Colonic mucosa (tissue), 4 donors: ENCODE results near the gene LRRC71. TPM values are rescaled to one million over a fixed set of nuclear protein-coding genes. Genes with fewer than 3 reads are reported as not detected.

Source experiments
- DNase-seq: peaks from one replicate; pipeline ENCODE4 v3.0.0-alpha.2; 2020
- H3K27ac ChIP-seq: fragments of 200-600 bp; one replicate; pipeline ENCODE4 v1.8.0; 2021
- H3K27me3 ChIP-seq: fragments of 200-600 bp; one replicate; pipeline ENCODE4 v1.8.0; 2021
- H3K36me3 ChIP-seq: fragments of 200-600 bp; one replicate; pipeline ENCODE4 v1.8.0; 2021
- H3K4me1 ChIP-seq: fragments of 200-600 bp; one replicate; pipeline ENCODE4 v1.8.0; 2021; ENCODE audit warnings: mild to moderate bottlenecking
- H3K4me3 ChIP-seq: fragments of 200-600 bp; one replicate; pipeline ENCODE4 v1.8.0; 2021
- H3K9ac ChIP-seq, 2 donors: one replicate each; pipeline ENCODE4 v1.7.0; 2013; ENCODE audit warnings: control low read depth in 2 of 2, low read depth in 2 of 2, low read length in 2 of 2
- H3K9me3 ChIP-seq: fragments of 200-600 bp; one replicate; pipeline ENCODE4 v1.8.0; 2021
- intact Hi-C: fragments of 100-400 bp; cut with DNase I; formaldehyde crosslinking; loops from one replicate; pipeline ENCODE4 v1.14.1; 2022
- total RNA-seq, 2 donors: library from RNA; stranded (reverse); fragmentation: NEBNext Ultra II Directional in 1 of 2; extraction: Animal tissue kit (Norgen Biotek cat#: 25700) in 1 of 2; gene quantifications; one replicate each; pipeline ENCODE4 v1.2.1, GENCODE V29; 2021
- TF ChIP-seq, protein P1 (sequence below): fragments of 200-600 bp; IDR thresholded peaks from one replicate; pipeline ENCODE4 v1.8.0; 2022; ENCODE audit warnings: antibody characterized with exemption, mild to moderate bottlenecking
- donor health status: healthy.
- donor health status: DM: no; HTN: no; CAD: no.
- donor health status: DM: no; HTN: no; CAD: no.

The LRRC71 gene
- total RNA-seq, 2 donors from 2014 or later, result not detected

DNA sequence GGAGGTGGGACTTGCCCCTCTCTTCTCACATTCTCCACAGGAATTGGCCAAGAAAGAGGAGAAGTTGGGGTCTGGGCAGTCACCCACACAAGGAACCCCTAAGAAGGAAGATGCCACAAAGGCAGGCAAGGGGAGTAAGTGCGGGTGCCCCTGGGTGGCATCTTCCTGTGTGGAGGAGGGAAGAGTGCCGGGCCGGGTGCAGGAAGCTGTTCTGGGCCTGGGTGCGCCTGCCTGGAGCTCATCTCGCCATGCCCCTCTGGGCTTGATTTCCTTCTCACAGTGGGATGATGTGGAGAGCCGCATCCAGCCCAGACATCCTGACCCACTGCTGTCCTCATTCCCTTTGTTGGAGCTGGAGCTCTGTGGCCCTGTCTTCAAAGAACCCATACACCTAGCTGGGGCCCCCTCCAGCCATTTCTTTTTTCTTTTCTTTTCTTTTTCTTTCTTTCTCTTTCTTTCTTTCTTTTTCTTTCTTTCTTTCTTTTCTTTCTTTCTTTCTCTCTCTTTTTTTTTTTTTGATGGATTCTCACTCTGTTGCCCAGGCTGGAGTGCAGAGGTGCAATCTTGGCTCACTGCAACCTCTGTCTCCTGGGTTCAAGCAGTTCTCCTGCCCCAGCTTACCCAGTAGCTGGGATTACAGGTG lies 9.3 kb downstream of the LRRC71 start:
- TF ChIP-seq, protein P1, sequence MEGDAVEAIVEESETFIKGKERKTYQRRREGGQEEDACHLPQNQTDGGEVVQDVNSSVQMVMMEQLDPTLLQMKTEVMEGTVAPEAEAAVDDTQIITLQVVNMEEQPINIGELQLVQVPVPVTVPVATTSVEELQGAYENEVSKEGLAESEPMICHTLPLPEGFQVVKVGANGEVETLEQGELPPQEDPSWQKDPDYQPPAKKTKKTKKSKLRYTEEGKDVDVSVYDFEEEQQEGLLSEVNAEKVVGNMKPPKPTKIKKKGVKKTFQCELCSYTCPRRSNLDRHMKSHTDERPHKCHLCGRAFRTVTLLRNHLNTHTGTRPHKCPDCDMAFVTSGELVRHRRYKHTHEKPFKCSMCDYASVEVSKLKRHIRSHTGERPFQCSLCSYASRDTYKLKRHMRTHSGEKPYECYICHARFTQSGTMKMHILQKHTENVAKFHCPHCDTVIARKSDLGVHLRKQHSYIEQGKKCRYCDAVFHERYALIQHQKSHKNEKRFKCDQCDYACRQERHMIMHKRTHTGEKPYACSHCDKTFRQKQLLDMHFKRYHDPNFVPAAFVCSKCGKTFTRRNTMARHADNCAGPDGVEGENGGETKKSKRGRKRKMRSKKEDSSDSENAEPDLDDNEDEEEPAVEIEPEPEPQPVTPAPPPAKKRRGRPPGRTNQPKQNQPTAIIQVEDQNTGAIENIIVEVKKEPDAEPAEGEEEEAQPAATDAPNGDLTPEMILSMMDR, result no peak
- H3K36me3 ChIP-seq, result no peaks in the 10 kb centered on the region
- H3K4me3 ChIP-seq, result no peak overlapping the region
- no peak for DNase-seq
- intact Hi-C loops, result loop anchor here (5.0 to 10.0 kb wide), 2 partner anchors 37 to 135 kb away; partner anchors contain the start of gene PEAR1
- no peaks in the 10 kb centered on the region for H3K9me3 ChIP-seq
- no peak overlapping the region for H3K27ac ChIP-seq
- H3K4me1 ChIP-seq, result no peaks in the 10 kb centered on the region
- no peak overlapping the region for H3K9ac ChIP-seq
- peaks cover 26% of the 10 kb centered on the region for H3K27me3 ChIP-seq

GRCh38 chr1:156930483-156930882 lies 10.1 kb downstream of the LRRC71 start:
- no peak overlapping the region for H3K27ac ChIP-seq
- no peaks in the 10 kb centered on the region for H3K9me3 ChIP-seq
- H3K36me3 ChIP-seq, result no peaks in the 10 kb centered on the region
- H3K9ac ChIP-seq, result no peak overlapping the region
- H3K27me3 ChIP-seq, result peaks cover 18% of the 10 kb centered on the region
- TF ChIP-seq, protein P1, result no peak
- no peak overlapping the region for H3K4me3 ChIP-seq
- H3K4me1 ChIP-seq, result no peaks in the 10 kb centered on the region
- intact Hi-C loops, result no loop called here
- no peak for DNase-seq

- H3K9me3 ChIP-seq, result no peaks in the 10 kb centered on the region
- H3K4me1 ChIP-seq, result no peaks in the 10 kb centered on the region
- no peak for DNase-seq
- H3K9ac ChIP-seq, result no peak overlapping the region
- no peak overlapping the region for H3K4me3 ChIP-seq
- intact Hi-C loops, result no loop called here
- H3K27me3 ChIP-seq, result peaks cover 11% of the 10 kb centered on the region
- TF ChIP-seq, protein P1, result no peak
- no peak overlapping the region for H3K27ac ChIP-seq
- no peaks in the 10 kb centered on the region for H3K36me3 ChIP-seq
Observed at GRCh38 chr1:156931211-156931952, 10.9 kb downstream of the LRRC71 start.

DNA sequence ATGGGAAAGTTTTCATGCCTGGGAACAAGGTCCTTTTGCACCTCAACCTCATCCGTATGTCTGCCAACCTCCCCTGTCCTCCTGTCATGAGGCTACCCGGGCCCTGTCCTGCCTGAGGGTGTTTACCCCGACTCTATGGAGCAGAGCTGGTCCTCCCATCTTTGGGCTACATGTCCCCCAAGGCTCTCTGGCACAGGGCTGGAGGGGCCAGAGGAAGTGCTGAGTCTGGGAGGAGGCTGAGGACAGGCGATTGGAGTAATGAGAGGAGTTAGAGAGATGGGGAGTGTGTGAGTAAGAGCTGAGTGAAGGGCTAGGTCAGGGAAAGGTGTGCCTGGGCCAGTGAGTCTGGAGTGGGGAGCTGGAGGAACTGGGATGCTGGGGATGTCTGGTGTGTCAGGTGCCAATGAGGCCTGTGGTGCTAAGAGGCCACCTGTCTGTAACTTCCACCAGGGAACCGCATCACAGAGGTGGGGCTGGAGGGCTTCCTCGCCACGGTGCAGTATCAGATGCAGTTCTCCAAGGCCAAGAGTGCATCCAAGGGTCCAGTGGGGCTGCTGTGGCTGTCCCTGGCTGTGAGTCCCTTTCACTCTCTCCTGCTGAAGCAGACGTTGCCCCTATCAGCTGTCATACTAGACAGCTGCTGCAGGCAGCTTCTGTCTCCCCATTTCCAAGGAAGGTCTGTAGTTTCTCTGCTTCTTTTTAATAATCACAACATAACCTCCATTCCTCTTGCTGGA lies 11.7 kb downstream of the LRRC71 start:
- no peaks in the 10 kb centered on the region for H3K36me3 ChIP-seq
- no peaks in the 10 kb centered on the region for H3K4me1 ChIP-seq
- H3K4me3 ChIP-seq, result no peak overlapping the region
- TF ChIP-seq, protein P1, result no peak
- H3K9ac ChIP-seq, result no peak overlapping the region
- no peak for DNase-seq
- H3K27me3 ChIP-seq, result peaks cover 5% of the 10 kb centered on the region
- no peaks in the 10 kb centered on the region for H3K9me3 ChIP-seq
- intact Hi-C loops, result no loop called here
- no peak overlapping the region for H3K27ac ChIP-seq

- TF ChIP-seq, protein P1, result no peak
- H3K27ac ChIP-seq, result no peak overlapping the region
- no peaks in the 10 kb centered on the region for H3K9me3 ChIP-seq
- H3K9ac ChIP-seq, result no peak overlapping the region
- H3K27me3 ChIP-seq, result no peaks in the 10 kb centered on the region
- no peaks in the 10 kb centered on the region for H3K36me3 ChIP-seq
- DNase-seq, result no peak
- intact Hi-C loops, result no loop called here
- H3K4me1 ChIP-seq, result no peaks in the 10 kb centered on the region
- no peak overlapping the region for H3K4me3 ChIP-seq
Observed at GRCh38 chr1:156933136-156933535, 12.7 kb downstream of the LRRC71 start.
